Stimulated activated CD8-positive, alpha-beta memory T cell treated with anti-CD3 and anti-CD28 coated beads, Interleukin-15, amount 100 ng/mL, for 1 hour (primary cell): ENCODE measurements around the gene ZMIZ1.

ENCODE experiments used
- DNase-seq: peaks from one replicate; pipeline ENCODE4 v3.0.0-alpha.2; 2020; ENCODE audit warnings: low read depth

The ZMIZ1 gene

GRCh38 chr10:79249186-79250121, 180.7 kb downstream of the ZMIZ1 start:
- DNase-seq = no peak

GRCh38 chr10:79250259-79250658, 181.5 kb downstream of the ZMIZ1 start:
- DNase-seq = no peak

- DNase-seq = no peak
Observed at GRCh38 chr10:79252450-79252849, 183.7 kb downstream of the ZMIZ1 start.

GRCh38 chr10:79252971-79253370, 184.2 kb downstream of the ZMIZ1 start:
- no peak for DNase-seq

GRCh38 chr10:79253704-79254103, 184.9 kb downstream of the ZMIZ1 start:
- no peak for DNase-seq

- DNase-seq = no peak
Observed at GRCh38 chr10:79254333-79255006, 185.7 kb downstream of the ZMIZ1 start.

- no peak for DNase-seq
Observed at GRCh38 chr10:79255007-79255507, 186.3 kb downstream of the ZMIZ1 start.

- no peak for DNase-seq
Observed at GRCh38 chr10:79256264-79256806, 187.6 kb downstream of the ZMIZ1 start.

GRCh38 chr10:79258894-79259293, 190.1 kb downstream of the ZMIZ1 start:
- no peak for DNase-seq

- no peak for DNase-seq
Observed at GRCh38 chr10:79259834-79260233, 191.1 kb downstream of the ZMIZ1 start.

GRCh38 chr10:79260811-79261740, 192.3 kb downstream of the ZMIZ1 start:
- DNase-seq = no peak

GRCh38 chr10:79262131-79262530, 193.4 kb downstream of the ZMIZ1 start:
- no peak for DNase-seq

GRCh38 chr10:79262959-79263746, 194.4 kb downstream of the ZMIZ1 start:
- no peak for DNase-seq

GRCh38 chr10:79263939-79264338, 195.2 kb downstream of the ZMIZ1 start:
- DNase-seq = no peak

- DNase-seq = no peak
Observed at GRCh38 chr10:79264942-79265341, 196.2 kb downstream of the ZMIZ1 start.

GRCh38 chr10:79266084-79266483, 197.3 kb downstream of the ZMIZ1 start:
- DNase-seq = no peak

GRCh38 chr10:79266543-79267312, 198.0 kb downstream of the ZMIZ1 start:
- DNase-seq = no peak

GRCh38 chr10:79267499-79267898, 198.7 kb downstream of the ZMIZ1 start:
- DNase-seq = no peak

- DNase-seq = no peak
Observed at GRCh38 chr10:79268161-79268601, 199.4 kb downstream of the ZMIZ1 start.

- DNase-seq = no peak
Observed at GRCh38 chr10:79268742-79269141, 200.0 kb downstream of the ZMIZ1 start.
